Activated CD8-positive, alpha-beta memory T cell treated with anti-CD3 and anti-CD28 coated beads, Interleukin-2, amount 10 ng/mL, durations not matched to agents 7 days and 5 days (primary cell): Measurements from ENCODE around the gene KLHDC1. TPM values are rescaled to one million over a fixed set of nuclear protein-coding genes. Genes with fewer than 3 reads are reported as not detected.
"Not testable (repeated sequence)": the region's sequence is repeated elsewhere in the genome, so short reads cannot be mapped to it uniquely, and the experiment has no call there.

Source experiments
- ATAC-seq: fragments of 150-1000 bp; cut with Tn5 transposase; one replicate; pipeline ENCODE4 v1.10.0; 2021; ENCODE audit warnings: moderate library complexity
- CTCF ChIA-PET: fragments of 350-600 bp; sonication (Branson Sonifier 250); formaldehyde crosslinking; loops from one replicate; lab custom pipeline; 2021; ENCODE audit warnings: antibody characterized with exemption; lab: Charles Lee
- DNase-seq: peaks from one replicate; pipeline ENCODE4 v3.0.0-alpha.2; 2020
- H3K27ac Mint-ChIP-seq: one replicate; pipeline ENCODE4 v1.8.0; 2021; ENCODE audit warnings: mild to moderate bottlenecking, mixed read lengths
- H3K27me3 Mint-ChIP-seq: one replicate; pipeline ENCODE4 v1.8.0; 2021; ENCODE audit warnings: mixed read lengths
- H3K36me3 Mint-ChIP-seq: one replicate; pipeline ENCODE4 v1.8.0; 2021; ENCODE audit warnings: mild to moderate bottlenecking, mixed read lengths
- H3K4me1 Mint-ChIP-seq: one replicate; pipeline ENCODE4 v1.8.0; 2021; ENCODE audit warnings: mixed read lengths
- H3K4me3 Mint-ChIP-seq: one replicate; pipeline ENCODE4 v1.8.0; 2021; ENCODE audit warnings: mild to moderate bottlenecking, moderate library complexity, mixed read lengths
- H3K9me3 Mint-ChIP-seq: one replicate; pipeline ENCODE4 v1.8.0; 2022; ENCODE audit warnings: low read depth, mixed read lengths
- total RNA-seq, 2 experiments: library from RNA; stranded (reverse); gene quantifications; one replicate each; pipeline ENCODE4 v1.2.3, GENCODE V29; 2021

Gene KLHDC1
- total RNA-seq, 2 experiments from 2014 or later, result 1.1 to 1.9 TPM

- no peaks in the 10 kb centered on the region for H3K4me1 Mint-ChIP-seq
- H3K27me3 Mint-ChIP-seq, result no peaks in the 10 kb centered on the region
- no peak for ATAC-seq
- no peaks in the 10 kb centered on the region for H3K9me3 Mint-ChIP-seq
- no peak for DNase-seq
- no peaks in the 10 kb centered on the region for H3K36me3 Mint-ChIP-seq
- no peak overlapping the region for H3K27ac Mint-ChIP-seq
- H3K4me3 Mint-ChIP-seq, result no peak overlapping the region
- CTCF ChIA-PET, result no interaction called here
These were observed 52.3 kb downstream of the KLHDC1 start for GRCh38 chr14:49745191-49745590.

DNA sequence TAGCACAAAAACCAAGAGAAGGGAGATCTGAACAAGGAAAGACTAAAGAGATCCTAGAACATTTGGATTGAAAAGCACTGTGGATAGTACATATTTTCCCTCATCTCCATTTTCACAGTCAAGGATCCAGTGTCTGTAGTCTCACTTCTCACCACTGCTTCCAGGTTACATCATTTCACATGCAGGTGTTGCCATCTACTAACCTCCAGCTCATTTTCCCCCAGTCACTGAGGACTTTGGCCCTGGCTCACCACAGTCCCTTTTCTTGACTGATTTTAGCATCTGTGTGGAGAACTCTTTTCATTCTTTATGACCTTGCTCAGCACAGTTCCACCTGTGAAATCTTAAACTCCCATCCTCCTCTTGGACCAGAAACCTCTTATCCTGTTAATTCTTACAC is 53.6 kb downstream of the KLHDC1 start:
- H3K27ac Mint-ChIP-seq, ATAC-seq, CTCF ChIA-PET, H3K36me3 Mint-ChIP-seq, H3K27me3 Mint-ChIP-seq, H3K4me3 Mint-ChIP-seq, H3K4me1 Mint-ChIP-seq, DNase-seq, H3K9me3 Mint-ChIP-seq: not testable (repeated sequence)

DNA sequence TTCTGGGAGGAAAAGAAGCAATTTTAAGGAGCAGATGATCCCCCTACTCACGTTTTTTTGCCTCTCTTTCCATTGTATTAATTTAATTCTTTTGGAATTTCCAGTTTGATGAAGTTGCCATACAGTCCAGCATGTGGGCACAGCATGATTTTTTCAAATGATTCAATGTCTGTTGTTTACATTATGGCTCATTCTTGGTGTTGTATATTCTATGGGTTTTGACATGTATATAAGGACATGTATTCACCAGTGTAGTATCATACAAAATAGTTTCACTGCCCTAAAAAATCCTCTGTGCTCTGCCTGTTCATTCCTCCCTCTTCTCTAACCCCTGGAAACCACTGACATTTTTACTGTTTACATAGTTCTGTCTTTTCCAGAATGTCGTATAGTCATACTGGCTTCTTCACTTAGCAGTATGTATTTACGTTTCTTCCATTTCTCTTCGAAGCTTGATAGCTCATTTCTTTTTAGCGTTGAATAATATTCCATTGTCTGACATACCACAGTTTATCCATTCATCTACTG is 61.7 kb downstream of the KLHDC1 start:
- no peaks in the 10 kb centered on the region for H3K36me3 Mint-ChIP-seq
- no peak for ATAC-seq
- no peak overlapping the region for H3K4me3 Mint-ChIP-seq
- CTCF ChIA-PET, result interaction anchor here (0.5 kb wide), 1 partner anchor 86 kb away, joined by 3 read pairs; no protein-coding TSS in a partner anchor
- H3K4me1 Mint-ChIP-seq, result no peaks in the 10 kb centered on the region
- H3K27me3 Mint-ChIP-seq, result peaks cover 10% of the 10 kb centered on the region
- H3K27ac Mint-ChIP-seq, result no peak overlapping the region
- no peak for DNase-seq
- H3K9me3 Mint-ChIP-seq, result peaks cover 2% of the 10 kb centered on the region

- no peak for ATAC-seq
- Mint-ChIP-seq H3K4me3 (no peak overlapping the region), H3K27me3 (peaks cover 14% of the 10 kb centered on the region), H3K4me1 (no peaks in the 10 kb centered on the region), H3K9me3 (peaks cover 2% of the 10 kb centered on the region), H3K27ac (no peak overlapping the region), H3K36me3 (no peaks in the 10 kb centered on the region)
- DNase-seq, result no peak
- CTCF ChIA-PET, result no interaction called here
These were observed 62.5 kb downstream of the KLHDC1 start for GRCh38 chr14:49755378-49755777.

- no peaks in the 10 kb centered on the region for H3K36me3 Mint-ChIP-seq
- CTCF ChIA-PET, result no interaction called here
- peaks cover 6% of the 10 kb centered on the region for H3K27me3 Mint-ChIP-seq
These were observed 69.1 kb downstream of the KLHDC1 start for GRCh38 chr14:49761839-49762551.

GRCh38 chr14:49766839-49767238 is 73.9 kb downstream of the KLHDC1 start:
- DNase-seq, result no peak
- Mint-ChIP-seq H3K4me1 (peaks cover 31% of the 10 kb centered on the region), H3K4me3 (peak overlapping the region; percentile 90), H3K36me3 (no peaks in the 10 kb centered on the region), H3K9me3 (no peaks in the 10 kb centered on the region), H3K27ac (peak overlapping the region; percentile 97), H3K27me3 (no peaks in the 10 kb centered on the region)
- no peak for ATAC-seq
- CTCF ChIA-PET, result interaction anchor here (0.6 to 4.0 kb wide), 18 partner anchors 9 to 1009 kb away, joined by 3 to 35 read pairs (median 3); partner anchors contain the start of genes DNAAF2, MGAT2, NEMF and POLE2

More at GRCh38 chr14:49761839-49762551, 69.1 kb downstream of the KLHDC1 start:
- Mint-ChIP-seq H3K27ac (no peak overlapping the region), H3K9me3 (no peaks in the 10 kb centered on the region), H3K4me3 (no peak overlapping the region), H3K4me1 (peaks cover 8% of the 10 kb centered on the region)
- ATAC-seq, result no peak
- no peak for DNase-seq

GRCh38 chr14:49767270-49767570 is 74.3 kb downstream of the KLHDC1 start:
- no peaks in the 10 kb centered on the region for H3K36me3 Mint-ChIP-seq
- peak overlapping the region; percentile 90 for H3K4me3 Mint-ChIP-seq
- H3K4me1 Mint-ChIP-seq, result peaks cover 31% of the 10 kb centered on the region
- ATAC-seq, result no peak
- CTCF ChIA-PET, result interaction anchor here (0.6 to 4.0 kb wide), 20 partner anchors 9 to 1009 kb away, joined by 3 to 35 read pairs (median 3); partner anchors contain the start of genes DNAAF2, MGAT2, NEMF and POLE2
- peak overlapping the region; percentile 97 for H3K27ac Mint-ChIP-seq
- H3K27me3 Mint-ChIP-seq, result no peaks in the 10 kb centered on the region
- H3K9me3 Mint-ChIP-seq, result no peaks in the 10 kb centered on the region
- no peak for DNase-seq

DNA sequence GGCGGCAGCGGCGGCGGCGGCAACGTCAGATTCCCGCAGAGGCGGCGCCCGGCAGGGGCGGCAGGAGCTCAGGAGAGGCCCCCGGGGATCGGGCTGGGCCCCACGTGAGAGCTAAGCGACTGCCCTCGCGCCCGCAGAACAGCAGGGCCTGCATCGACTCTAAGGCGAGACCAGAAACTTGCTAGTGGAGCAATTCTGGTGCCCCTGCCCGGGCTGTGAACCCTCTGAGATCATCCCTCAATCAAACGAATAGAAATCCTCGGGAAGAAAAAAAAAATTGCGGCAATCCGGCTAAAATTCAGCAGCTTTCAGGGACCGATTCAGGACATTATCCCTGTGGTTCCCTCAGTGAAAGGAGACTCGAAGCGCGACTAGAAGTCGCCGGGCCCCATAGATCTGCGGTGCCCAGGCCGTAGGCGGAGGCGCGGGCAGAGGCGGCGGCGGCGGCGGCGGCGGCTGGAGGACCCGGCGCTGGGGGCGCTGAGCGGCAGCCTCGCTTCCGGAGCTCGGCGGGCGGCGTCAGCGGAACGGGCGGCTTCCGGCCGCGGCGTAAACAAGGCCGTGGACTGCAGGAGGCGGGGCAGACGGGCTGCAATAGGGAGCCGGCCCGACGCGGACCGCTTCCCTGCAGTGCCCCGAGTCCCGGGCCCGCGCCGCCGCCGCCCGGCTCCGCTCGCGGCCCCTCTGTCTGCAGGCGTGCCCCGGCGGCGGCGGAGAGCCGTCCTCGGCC is 74.8 kb downstream of the KLHDC1 start, which contains the start of gene KLHDC2:
KLHDC2 (plus strand) TSS at position 583 of the 730 bp plus-strand sequence. CDS start 316 bp downstream, outside the sequence.
- CTCF ChIA-PET, result interaction anchor here (0.6 to 4.0 kb wide), 27 partner anchors 10 to 1008 kb away, joined by 3 to 35 read pairs (median 3); partner anchors contain the start of genes DNAAF2, MGAT2, NEMF and POLE2
- peak; percentile 88 for ATAC-seq
- H3K27ac Mint-ChIP-seq, result peak within 1 kb of the TSS; percentile 97
- no peaks in the 10 kb centered on the region for H3K27me3 Mint-ChIP-seq
- H3K36me3 Mint-ChIP-seq, result no peaks in the 10 kb centered on the region
- H3K4me1 Mint-ChIP-seq, result peaks cover 31% of the 10 kb centered on the region
- H3K9me3 Mint-ChIP-seq, result no peaks in the 10 kb centered on the region
- H3K4me3 Mint-ChIP-seq, result peak within 1 kb of the TSS; percentile 90
- DNase-seq, result peak; percentile 94

- CTCF ChIA-PET, result interaction anchor here (0.6 to 4.0 kb wide), 21 partner anchors 12 to 359 kb away, joined by 3 to 35 read pairs (median 4); partner anchors contain the start of genes DNAAF2, MGAT2, NEMF and POLE2
These were observed 75.6 kb downstream of the KLHDC1 start for GRCh38 chr14:49768301-49769121.

DNA sequence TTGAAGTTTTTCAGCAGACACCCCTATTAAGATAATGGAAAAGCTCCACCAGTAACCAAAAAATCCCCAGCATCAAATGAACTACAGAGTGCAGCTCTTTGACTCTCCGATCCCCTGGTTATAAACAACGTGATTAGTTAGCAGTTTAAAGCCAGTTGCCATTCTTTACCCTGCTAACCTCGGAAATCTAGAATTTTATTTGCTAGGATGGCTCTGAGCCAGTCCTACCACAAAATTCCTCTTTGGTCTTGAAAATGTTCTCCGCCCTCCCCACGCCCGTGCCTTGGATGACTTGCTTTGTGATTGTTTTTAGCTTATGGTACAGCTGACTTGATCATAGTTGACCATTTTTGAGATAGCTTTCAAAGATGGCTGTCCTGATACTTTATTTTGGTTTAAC is 76.3 kb downstream of the KLHDC1 start:
- Mint-ChIP-seq H3K36me3 (peaks cover 3% of the 10 kb centered on the region), H3K9me3 (no peaks in the 10 kb centered on the region), H3K4me3 (peak overlapping the region; percentile 87), H3K27me3 (no peaks in the 10 kb centered on the region), H3K4me1 (peaks cover 28% of the 10 kb centered on the region), H3K27ac (peak overlapping the region; percentile 97)
- CTCF ChIA-PET, result interaction anchor here (0.7 to 4.0 kb wide), 7 partner anchors 12 to 135 kb away, joined by 3 to 35 read pairs (median 4); partner anchors contain the start of genes DNAAF2, NEMF and POLE2
- DNase-seq (no peak), ATAC-seq (no peak)

More at GRCh38 chr14:49768301-49769121, 75.6 kb downstream of the KLHDC1 start:
- DNase-seq (peak; percentile 83), ATAC-seq (peak; percentile 45)
- H3K27ac Mint-ChIP-seq, result peak overlapping the region; percentile 97
- H3K9me3 Mint-ChIP-seq, result no peaks in the 10 kb centered on the region
- no peaks in the 10 kb centered on the region for H3K27me3 Mint-ChIP-seq
- peak overlapping the region; percentile 87 for H3K4me3 Mint-ChIP-seq
- H3K36me3 Mint-ChIP-seq, result no peaks in the 10 kb centered on the region
- peaks cover 31% of the 10 kb centered on the region for H3K4me1 Mint-ChIP-seq

DNA sequence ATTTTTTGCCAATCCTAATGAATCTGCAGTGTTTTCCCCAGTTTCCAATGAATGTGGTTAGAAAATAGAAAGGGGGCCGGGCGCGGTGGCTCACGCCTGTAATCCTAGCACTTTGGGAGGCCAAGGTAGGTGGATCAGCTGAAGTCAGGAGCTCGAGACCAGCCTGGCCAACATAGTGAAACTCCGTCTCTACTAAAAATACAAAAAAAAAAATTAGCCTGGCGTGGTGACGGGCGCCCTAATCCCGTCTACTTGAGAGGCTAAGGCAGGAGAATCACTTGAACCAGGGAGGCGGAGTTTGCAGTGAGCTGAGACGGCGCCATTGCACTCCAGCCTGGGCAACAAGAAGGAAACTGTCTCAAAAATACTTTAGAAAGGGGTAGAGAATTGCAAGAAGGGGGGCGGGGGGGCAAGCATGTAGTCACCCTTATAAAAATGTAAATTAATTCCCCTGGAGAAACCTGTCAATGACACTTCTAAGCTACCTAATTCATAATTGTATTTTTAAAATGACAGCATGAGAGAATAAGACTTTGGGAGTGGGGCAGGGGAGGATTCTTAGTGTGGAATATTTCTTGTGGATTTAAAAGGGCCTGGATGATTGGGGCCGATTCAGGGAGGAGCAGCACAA is 76.8 kb downstream of the KLHDC1 start:
- Mint-ChIP-seq H3K4me1 (peaks cover 28% of the 10 kb centered on the region), H3K36me3 (peaks cover 5% of the 10 kb centered on the region), H3K27ac (peak overlapping the region; percentile 97), H3K27me3 (no peaks in the 10 kb centered on the region), H3K4me3 (peak overlapping the region; percentile 87), H3K9me3 (no peaks in the 10 kb centered on the region)
- CTCF ChIA-PET, result interaction anchor here (0.7 to 4.0 kb wide), 7 partner anchors 11 to 135 kb away, joined by 3 to 35 read pairs (median 4); partner anchors contain the start of genes DNAAF2, NEMF and POLE2
- DNase-seq (no peak), ATAC-seq (no peak)

- peak overlapping the region; percentile 38 for H3K4me3 Mint-ChIP-seq
- DNase-seq (no peak), ATAC-seq (no peak)
- H3K36me3 Mint-ChIP-seq, result peaks cover 9% of the 10 kb centered on the region
- no peaks in the 10 kb centered on the region for H3K27me3 Mint-ChIP-seq
- no peaks in the 10 kb centered on the region for H3K9me3 Mint-ChIP-seq
- peaks cover 32% of the 10 kb centered on the region for H3K4me1 Mint-ChIP-seq
- no peak overlapping the region for H3K27ac Mint-ChIP-seq
- CTCF ChIA-PET, result interaction anchor here (4.0 kb wide), 1 partner anchor 11 kb away, joined by 19 read pairs; no protein-coding TSS in a partner anchor
These were observed 77.4 kb downstream of the KLHDC1 start for GRCh38 chr14:49770212-49770817.
